Pancreas (tissue), 10 donors: ENCODE data around the gene EFEMP2. TPM values are rescaled to one million over a fixed set of nuclear protein-coding genes. Genes with fewer than 3 reads are reported as not detected.

Experiments used
- ATAC-seq, 4 donors: fragments of 200-7000 bp; cut with Tn5 transposase; one replicate each; pipeline versions ENCODE4 v1.8.0 to v1.9.1; 2020; ENCODE audit warnings: mild to moderate bottlenecking in 4 of 4, moderate library complexity in 4 of 4
- DNase-seq, 6 donors: peaks; one replicate each; pipeline ENCODE4 v3.0.0-alpha.2; 2020
- FAIRE-seq: peaks from 2 replicates; lab custom pipeline; 2012; peaks lifted over from hg19 to GRCh38; lab: Jason Lieb, UNC
- H3K27ac ChIP-seq, 4 donors: fragments of 200-600 bp; sonication (generic); 1 replicate in 3 of 4; 2 replicates in 1 of 4; pipeline versions ENCODE4 v1.5.0 to v1.8.0; 2020
- H3K27me3 ChIP-seq, 4 donors: fragments of 200-600 bp; one replicate each; pipeline ENCODE4 v1.8.0; 2021
- H3K36me3 ChIP-seq, 3 donors: fragments of 200-600 bp; sonication (generic) in 1 of 3; one replicate each; pipeline versions ENCODE4 v1.5.0 to v1.8.0; 2020 to 2021
- H3K4me1 ChIP-seq, 3 donors: fragments of 200-600 bp; one replicate each; pipeline ENCODE4 v1.8.0; 2021
- H3K4me3 ChIP-seq, 4 donors: fragments of 200-600 bp; sonication (generic) in 2 of 4; one replicate each; pipeline versions ENCODE4 v1.5.0 to v1.8.0; 2020 to 2021
- H3K9me3 ChIP-seq, 4 donors: fragments of 200-600 bp; one replicate each; pipeline ENCODE4 v1.8.0; 2021
- WGBS, 2 donors: extraction: QIAGEN DNeasy Blood & Tissue Kit; methylation state at CpG; one replicate each; pipeline ENCODE4 v1.1.7; 2013; 5-methylcytosine and 5-hydroxymethylcytosine counted together
- intact Hi-C, 3 donors: fragments of 100-400 bp; cut with DNase I; formaldehyde crosslinking; loops; one replicate each; pipeline versions ENCODE4 v1.11.1 to v1.14.2; 2022
- polyA plus RNA-seq, 2 donors: library from polyadenylated mRNA; stranded (reverse); fragments of 200-250 nt; gene quantifications; one replicate each; pipeline ENCODE4 v1.2.3, GENCODE V29; 2013
- total RNA-seq, 6 donors: library from RNA; stranded (reverse); fragmentation: NEBNext Ultra II Directional in 4 of 6; extraction: Animal tissue kit (Norgen Biotek cat#: 25700) in 4 of 6; gene quantifications; one replicate each; pipeline versions ENCODE4 v1.2.1 to v1.2.4, GENCODE V29; 2021 to 2023
- TF ChIP-seq, protein P1 (sequence below), 4 donors: fragments of 200-600 bp; sonication (generic) in 3 of 4; IDR thresholded peaks; one replicate each; pipeline versions ENCODE4 v1.5.0 to v1.8.0; 2021; ENCODE audit warnings: antibody characterized with exemption in 4 of 4
- donor health status: healthy with polysubstance abuse.
- donor health status: DM: no; HTN: no; CAD: no; lungs with moderate emphysema.
- donor health status: DM: no; HTN: no; CAD: no.
- donor health status: control.
- donor health status: control.
- donor health status: Bipolar disorder and iron deficiency.
- donor health status: DM: yes; HTN: yes; CAD: no.
- donor health status: DM: no; HTN: no; CAD: no.
- donor health status: DM: no; HTN: no; CAD: no.
- donor health status: DM: yes; HTN: yes; CAD: no.

The EFEMP2 gene
- total and polyA plus RNA-seq, 8 donors = 11.3 to 51.0 (median 18.8) TPM

DNA sequence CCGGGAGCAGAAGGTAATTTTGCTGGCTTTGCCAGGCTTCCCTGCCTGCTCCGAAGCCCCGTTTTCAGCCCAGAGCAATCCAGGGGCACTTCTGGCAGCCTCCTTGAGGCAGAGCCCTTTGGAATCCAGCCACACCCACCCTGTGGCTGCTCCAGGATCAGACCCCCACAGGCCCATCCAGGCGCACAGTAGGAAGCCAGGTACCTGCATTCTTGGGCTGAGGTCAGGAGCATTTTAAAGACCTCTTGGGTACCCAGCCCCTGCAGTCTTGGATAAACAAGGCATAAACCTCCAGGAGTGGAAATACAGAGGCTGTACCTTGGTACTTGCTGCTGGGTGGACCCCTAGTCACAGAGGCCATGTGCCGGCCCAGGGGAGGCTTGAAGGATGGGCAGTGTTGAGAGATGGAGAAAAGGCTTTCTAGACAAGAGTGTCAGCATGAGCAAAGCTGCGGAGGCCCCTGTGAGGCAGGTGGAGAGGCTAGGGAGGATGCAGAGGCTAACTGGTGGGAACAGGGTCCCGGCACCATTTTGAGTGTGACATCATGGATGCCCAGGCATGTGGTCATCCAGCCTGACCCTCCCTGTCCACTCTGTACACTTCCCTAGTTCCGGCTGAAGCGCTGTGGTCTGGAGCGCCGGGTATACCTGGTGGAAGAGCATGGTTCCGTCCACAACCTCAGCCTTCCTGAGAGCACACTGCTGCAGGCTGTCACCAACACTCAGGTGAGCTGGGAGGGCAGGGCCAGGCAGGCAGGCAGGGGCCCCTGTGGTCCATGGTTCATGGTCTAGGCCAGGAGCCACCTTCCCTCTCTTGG, 8.5 kb downstream of the EFEMP2 start:
- no peaks in the 10 kb centered on the region for H3K9me3 ChIP-seq
- no peak overlapping the region for H3K4me3 ChIP-seq
- TF ChIP-seq, protein P1, sequence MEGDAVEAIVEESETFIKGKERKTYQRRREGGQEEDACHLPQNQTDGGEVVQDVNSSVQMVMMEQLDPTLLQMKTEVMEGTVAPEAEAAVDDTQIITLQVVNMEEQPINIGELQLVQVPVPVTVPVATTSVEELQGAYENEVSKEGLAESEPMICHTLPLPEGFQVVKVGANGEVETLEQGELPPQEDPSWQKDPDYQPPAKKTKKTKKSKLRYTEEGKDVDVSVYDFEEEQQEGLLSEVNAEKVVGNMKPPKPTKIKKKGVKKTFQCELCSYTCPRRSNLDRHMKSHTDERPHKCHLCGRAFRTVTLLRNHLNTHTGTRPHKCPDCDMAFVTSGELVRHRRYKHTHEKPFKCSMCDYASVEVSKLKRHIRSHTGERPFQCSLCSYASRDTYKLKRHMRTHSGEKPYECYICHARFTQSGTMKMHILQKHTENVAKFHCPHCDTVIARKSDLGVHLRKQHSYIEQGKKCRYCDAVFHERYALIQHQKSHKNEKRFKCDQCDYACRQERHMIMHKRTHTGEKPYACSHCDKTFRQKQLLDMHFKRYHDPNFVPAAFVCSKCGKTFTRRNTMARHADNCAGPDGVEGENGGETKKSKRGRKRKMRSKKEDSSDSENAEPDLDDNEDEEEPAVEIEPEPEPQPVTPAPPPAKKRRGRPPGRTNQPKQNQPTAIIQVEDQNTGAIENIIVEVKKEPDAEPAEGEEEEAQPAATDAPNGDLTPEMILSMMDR (IDR thresholded peaks at IDR 0.05) = no peak
- 84 to 85% methylated on average over 11 to 12 of the region's 12 CpGs for WGBS, 2 donors
- peaks cover 0 to 13% (median 4%) of the 10 kb centered on the region in 3 donors for H3K4me1 ChIP-seq
- peaks cover 0 to 27% (median 13%) of the 10 kb centered on the region in 3 donors for H3K36me3 ChIP-seq
- intact Hi-C loops = no loop called here
- ATAC-seq (no peak), FAIRE-seq (no peak), DNase-seq (peak in 2 of 6 donors; percentile 18 to 19)
- H3K27me3 ChIP-seq = no peaks in the 10 kb centered on the region
- no peak overlapping the region for H3K27ac ChIP-seq

- H3K4me1 ChIP-seq = peaks cover 0 to 13% (median 10%) of the 10 kb centered on the region in 3 donors
- no peaks in the 10 kb centered on the region for H3K9me3 ChIP-seq
- H3K36me3 ChIP-seq = peaks cover 0 to 27% (median 13%) of the 10 kb centered on the region in 3 donors
- no peak for ATAC-seq
- H3K27me3 ChIP-seq = no peaks in the 10 kb centered on the region
- TF ChIP-seq, protein P1 (IDR thresholded peaks at IDR 0.05) = no peak
- 90 to 93% methylated on average over 22 to 24 of the region's 24 CpGs for WGBS, 2 donors
- FAIRE-seq = no peak
- H3K27ac ChIP-seq = no peak overlapping the region
- no peak overlapping the region for H3K4me3 ChIP-seq
- DNase-seq = peak in 3 of 6 donors; percentile 20 to 72 (median 28)
- intact Hi-C loops = no loop called here
Measured at GRCh38 chr11:65862941-65863888, 9.4 kb downstream of the EFEMP2 start.

DNA sequence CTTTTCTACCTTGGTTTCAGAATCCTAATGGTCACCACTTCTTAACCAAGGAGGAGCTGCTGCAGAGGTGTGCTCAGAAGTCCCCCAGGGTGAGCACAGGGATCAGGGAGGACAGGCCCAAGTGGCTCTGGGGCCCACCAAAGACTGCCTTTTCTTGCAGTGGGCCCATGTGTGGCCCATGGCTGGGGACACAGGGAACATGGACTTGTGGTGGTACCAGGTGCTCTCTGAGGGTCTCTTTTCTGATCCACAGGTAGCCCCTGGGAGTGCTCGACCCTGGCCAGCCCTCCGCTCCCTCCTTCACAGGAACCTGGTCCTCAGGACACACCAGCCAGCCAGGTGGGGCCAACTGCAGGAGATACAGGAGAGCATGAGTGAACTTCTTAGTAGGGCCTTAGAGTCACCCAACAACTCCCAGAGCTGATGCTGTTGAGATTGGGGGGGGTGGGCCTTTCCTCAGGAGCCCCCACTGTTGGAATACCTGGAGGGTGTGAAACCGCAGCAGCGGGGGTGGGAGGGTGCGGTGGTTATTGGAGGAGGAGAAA, 10.3 kb downstream of the EFEMP2 start:
- H3K4me3 ChIP-seq = no peak overlapping the region
- FAIRE-seq = no peak
- TF ChIP-seq, protein P1 (IDR thresholded peaks at IDR 0.05) = no peak
- no peak for ATAC-seq
- H3K36me3 ChIP-seq = peaks cover 0 to 27% (median 13%) of the 10 kb centered on the region in 3 donors
- H3K27ac ChIP-seq = no peak overlapping the region
- intact Hi-C loops = no loop called here
- peaks cover 0 to 13% (median 10%) of the 10 kb centered on the region in 3 donors for H3K4me1 ChIP-seq
- peak in 3 of 6 donors; percentile 15 to 65 (median 22) for DNase-seq
- no peaks in the 10 kb centered on the region for H3K9me3 ChIP-seq
- no peaks in the 10 kb centered on the region for H3K27me3 ChIP-seq
- 77 to 93% methylated on average over 4 to 5 of the region's 5 CpGs for WGBS, 2 donors

DNA sequence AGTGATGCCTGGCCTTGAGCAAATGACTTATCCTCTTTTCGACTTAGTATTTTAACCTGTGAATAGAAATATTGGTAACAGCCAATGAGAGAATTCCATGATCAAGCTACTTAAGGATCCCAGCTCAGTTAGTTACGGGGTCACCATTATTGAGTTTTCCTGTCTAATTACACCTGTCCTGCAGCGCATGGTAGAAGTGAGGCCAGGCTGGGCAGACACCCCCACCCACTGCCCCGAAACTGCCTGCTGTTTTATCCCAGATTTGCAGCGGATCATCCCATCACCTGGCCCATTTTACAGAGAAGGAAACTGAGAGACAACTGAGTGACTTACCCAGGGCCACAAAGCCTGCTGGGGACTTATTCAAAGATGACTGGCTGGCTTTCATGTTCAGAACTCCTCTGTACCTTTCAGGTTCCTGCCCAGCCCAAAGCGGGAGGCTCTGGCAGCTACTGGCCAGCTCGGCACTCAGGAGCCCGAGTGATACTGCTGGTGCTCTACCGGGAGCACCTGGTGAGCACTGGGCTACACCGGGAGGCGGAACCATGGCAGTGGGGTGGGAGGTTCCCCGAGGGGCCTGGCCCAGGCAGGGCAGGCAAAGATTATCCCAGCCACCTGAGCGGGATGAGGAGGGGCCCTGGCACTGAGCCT, 10.9 kb downstream of the EFEMP2 start:
- intact Hi-C loops = no loop called here
- Histone ChIP-seq H3K4me3 (peak overlapping the region; percentile 95 to 100 (median 98)), H3K36me3 (peaks cover 0 to 27% (median 13%) of the 10 kb centered on the region in 3 donors), H3K27me3 (no peaks in the 10 kb centered on the region), H3K9me3 (no peaks in the 10 kb centered on the region), H3K4me1 (peaks cover 0 to 13% (median 10%) of the 10 kb centered on the region in 3 donors), H3K27ac (no peak overlapping the region)
- TF ChIP-seq, protein P1 (IDR thresholded peaks at IDR 0.05) = no peak
- DNase-seq (peak in 3 of 6 donors; percentile 28 to 71 (median 49)), FAIRE-seq (no peak), ATAC-seq (no peak)
- WGBS, 2 donors = 78 to 81% methylated on average over 13 of the region's 13 CpGs
